ENCODE data around the gene FUT1. TPM values are rescaled to one million over a fixed set of nuclear protein-coding genes. Genes with fewer than 3 reads are reported as not detected.
"Not testable (repeated sequence)": the region's sequence is repeated elsewhere in the genome, so short reads cannot be mapped to it uniquely, and the experiment has no call there.

The FUT1 gene
- total RNA-seq, 1 donor: not detected

GRCh38 chr19:48777720-48778119, 25.3 kb upstream of the FUT1 start:
- Histone ChIP-seq H3K27me3 (ENCODE audit: insufficient read depth, low read length) (no peaks in the 10 kb centered on the region), H3K4me3 (ENCODE audit: low read length) (no peak overlapping the region), H3K9me3 (ENCODE audit: low read depth, low read length) (no peaks in the 10 kb centered on the region)

DNA sequence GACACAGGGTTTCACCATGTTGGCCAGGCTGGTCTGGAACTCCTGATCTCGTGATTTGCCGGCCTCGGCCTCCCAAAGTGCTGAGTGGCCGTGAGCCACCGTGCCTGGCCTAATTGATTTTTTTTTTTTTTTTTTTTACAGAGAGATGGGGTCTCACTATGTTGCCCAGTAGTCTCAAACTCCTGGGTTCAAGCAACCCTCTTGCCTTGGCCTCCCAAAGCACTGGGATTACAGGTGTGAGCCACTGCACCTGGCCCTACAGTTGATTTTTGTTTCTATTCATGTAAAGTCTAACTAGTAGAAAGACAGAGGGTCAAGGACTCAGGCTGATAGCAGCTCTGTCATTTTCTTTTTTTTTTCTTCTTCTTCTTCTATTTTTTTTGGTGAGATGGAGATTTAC, 24.7 kb upstream of the FUT1 start:
- H3K4me3 ChIP-seq (ENCODE audit: low read length): no peak overlapping the region
- H3K27me3 ChIP-seq (ENCODE audit: insufficient read depth, low read length): no peaks in the 10 kb centered on the region
- no peaks in the 10 kb centered on the region for H3K9me3 ChIP-seq (ENCODE audit: low read depth, low read length)
- H3K4me1 ChIP-seq (ENCODE audit: insufficient read depth, low read length): peaks cover 3% of the 10 kb centered on the region

More at GRCh38 chr19:48777720-48778119, 25.3 kb upstream of the FUT1 start:
- H3K4me1 ChIP-seq (ENCODE audit: insufficient read depth, low read length): peaks cover 3% of the 10 kb centered on the region

DNA sequence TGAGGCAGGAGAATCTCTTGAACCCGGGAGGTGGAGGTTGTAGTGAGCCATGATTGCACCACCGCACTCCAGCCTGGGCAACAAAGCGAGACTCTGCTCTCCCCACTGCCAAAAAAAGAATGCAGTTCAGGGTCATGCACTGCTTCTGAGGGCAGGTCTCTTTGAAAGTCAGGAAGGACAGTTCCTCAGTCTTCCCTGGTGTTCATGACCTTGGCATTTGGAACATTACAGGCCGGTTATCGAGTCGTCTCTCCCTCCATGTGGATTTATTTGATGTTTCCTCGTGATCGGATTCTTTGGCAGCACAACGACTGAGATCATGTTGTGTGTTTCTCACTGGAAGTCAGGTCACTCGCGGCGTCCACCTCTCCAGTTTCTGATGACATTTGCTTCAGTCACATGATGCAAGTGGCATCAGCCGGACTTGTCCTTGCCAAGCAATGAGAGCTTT, 20.1 kb upstream of the FUT1 start:
- Histone ChIP-seq H3K27me3 (ENCODE audit: insufficient read depth, low read length) (no peaks in the 10 kb centered on the region), H3K4me1 (ENCODE audit: insufficient read depth, low read length) (peaks cover 12% of the 10 kb centered on the region), H3K9me3 (ENCODE audit: low read depth, low read length) (no peaks in the 10 kb centered on the region), H3K4me3 (ENCODE audit: low read length) (no peak overlapping the region)

DNA sequence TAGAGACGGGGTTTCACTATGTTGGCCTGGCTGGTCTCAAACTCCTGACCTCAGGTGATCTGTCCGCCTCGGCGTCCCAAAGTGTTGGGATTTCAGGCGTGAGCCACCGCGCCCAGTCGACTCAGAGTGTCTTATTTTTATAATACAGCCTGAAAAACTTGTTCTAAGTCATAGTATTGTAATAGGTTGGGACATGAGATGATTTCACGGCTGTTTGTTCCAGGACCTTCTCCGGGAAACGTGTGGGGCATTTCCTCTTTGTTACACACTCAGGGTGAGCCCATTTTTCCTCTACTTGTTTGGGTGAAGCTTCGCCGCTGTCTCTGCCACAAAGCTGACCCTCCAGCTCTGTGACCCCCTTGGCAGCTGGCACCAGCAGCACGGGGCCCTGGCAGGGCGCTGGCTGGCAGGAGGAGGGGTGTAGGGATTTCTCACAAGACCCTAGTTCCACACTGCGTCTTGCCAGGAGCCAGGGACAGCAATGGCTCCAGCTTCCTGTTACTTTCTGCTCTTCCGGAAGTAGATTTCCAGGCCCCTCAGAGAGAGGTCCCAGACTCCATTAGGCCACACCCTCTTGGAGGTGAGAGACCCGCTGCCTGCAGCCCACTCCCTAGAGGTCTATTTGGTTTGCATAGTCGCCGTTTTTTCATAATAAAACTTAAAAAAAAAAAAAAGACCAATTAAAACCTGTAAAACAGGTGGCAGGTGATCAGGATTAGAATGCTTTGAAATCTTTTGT, 18.5 kb upstream of the FUT1 start:
- Histone ChIP-seq H3K9me3 (ENCODE audit: low read depth, low read length) (no peaks in the 10 kb centered on the region), H3K4me1 (ENCODE audit: insufficient read depth, low read length) (peaks cover 12% of the 10 kb centered on the region), H3K27me3 (ENCODE audit: insufficient read depth, low read length) (no peaks in the 10 kb centered on the region), H3K4me3 (ENCODE audit: low read length) (no peak overlapping the region)

DNA sequence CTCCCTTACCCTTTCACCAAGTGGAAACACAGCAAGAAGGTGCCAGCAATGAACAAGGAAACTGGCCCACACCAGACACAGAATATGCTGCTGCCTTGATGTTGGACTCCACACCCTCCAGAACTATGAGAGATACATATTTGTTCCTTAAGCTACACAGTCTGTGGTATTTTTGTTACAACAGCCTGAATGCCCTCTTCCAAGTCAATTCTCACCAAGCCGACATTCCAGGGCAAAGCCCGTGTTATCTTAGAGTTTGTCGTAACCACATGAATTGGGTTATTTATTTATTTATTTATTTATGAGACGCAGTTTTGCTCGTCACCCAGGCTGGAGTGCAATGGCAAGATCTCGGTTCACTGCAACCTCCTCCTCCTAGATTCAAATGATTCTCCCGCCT, 17.8 kb upstream of the FUT1 start:
- Histone ChIP-seq H3K9me3 (ENCODE audit: low read depth, low read length) (no peaks in the 10 kb centered on the region), H3K4me1 (ENCODE audit: insufficient read depth, low read length) (peaks cover 12% of the 10 kb centered on the region), H3K27me3 (ENCODE audit: insufficient read depth, low read length) (no peaks in the 10 kb centered on the region), H3K4me3 (ENCODE audit: low read length) (no peak overlapping the region)

- H3K27me3 ChIP-seq (ENCODE audit: insufficient read depth, low read length): no peaks in the 10 kb centered on the region
- H3K9me3 ChIP-seq (ENCODE audit: low read depth, low read length): no peaks in the 10 kb centered on the region
- H3K4me1 ChIP-seq (ENCODE audit: insufficient read depth, low read length): peaks cover 12% of the 10 kb centered on the region
- no peak overlapping the region for H3K4me3 ChIP-seq (ENCODE audit: low read length)
Measured at GRCh38 chr19:48768994-48769713, 16.7 kb upstream of the FUT1 start.

DNA sequence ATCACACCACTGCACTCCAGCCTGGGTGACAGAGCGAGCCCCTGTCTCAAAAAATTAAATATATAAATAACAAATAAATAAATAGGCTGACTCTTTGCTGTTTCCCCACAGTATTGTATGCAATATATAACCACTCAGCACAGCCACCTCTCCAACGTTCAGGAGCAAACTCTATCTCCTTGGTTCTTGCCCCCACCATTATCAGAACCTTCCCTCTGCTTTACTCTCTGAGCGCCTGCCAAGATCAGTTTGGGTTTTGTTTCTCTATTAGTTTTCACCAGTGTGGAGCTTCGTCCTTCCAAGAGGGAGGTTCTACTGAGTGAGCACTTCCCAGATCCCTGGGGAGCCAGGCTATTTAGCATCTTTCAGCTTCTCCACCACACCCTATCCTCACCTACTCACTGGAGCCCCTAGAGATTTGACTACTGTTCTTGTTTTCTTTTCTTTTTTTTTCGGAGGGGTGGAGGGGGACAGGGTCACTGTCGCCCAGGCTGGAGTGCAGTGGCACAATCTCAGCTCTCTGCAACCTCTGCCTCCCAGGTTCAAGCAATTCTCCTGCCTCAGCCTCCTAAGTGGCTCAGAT, 15.8 kb upstream of the FUT1 start:
- not testable (repeated sequence) for H3K27me3 ChIP-seq (ENCODE audit: insufficient read depth, low read length); H3K4me3 ChIP-seq (ENCODE audit: low read length)
- peaks cover 12% of the 10 kb centered on the region for H3K4me1 ChIP-seq (ENCODE audit: insufficient read depth, low read length)

GRCh38 chr19:48765816-48766215, 13.4 kb upstream of the FUT1 start:
- peaks cover 12% of the 10 kb centered on the region for H3K4me1 ChIP-seq (ENCODE audit: insufficient read depth, low read length)
- not testable (repeated sequence) for H3K9me3 ChIP-seq (ENCODE audit: low read depth, low read length); H3K27me3 ChIP-seq (ENCODE audit: insufficient read depth, low read length); H3K4me3 ChIP-seq (ENCODE audit: low read length)

More for the DNA sequence above, 15.8 kb upstream of the FUT1 start:
- not testable (repeated sequence) for H3K9me3 ChIP-seq (ENCODE audit: low read depth, low read length)

DNA sequence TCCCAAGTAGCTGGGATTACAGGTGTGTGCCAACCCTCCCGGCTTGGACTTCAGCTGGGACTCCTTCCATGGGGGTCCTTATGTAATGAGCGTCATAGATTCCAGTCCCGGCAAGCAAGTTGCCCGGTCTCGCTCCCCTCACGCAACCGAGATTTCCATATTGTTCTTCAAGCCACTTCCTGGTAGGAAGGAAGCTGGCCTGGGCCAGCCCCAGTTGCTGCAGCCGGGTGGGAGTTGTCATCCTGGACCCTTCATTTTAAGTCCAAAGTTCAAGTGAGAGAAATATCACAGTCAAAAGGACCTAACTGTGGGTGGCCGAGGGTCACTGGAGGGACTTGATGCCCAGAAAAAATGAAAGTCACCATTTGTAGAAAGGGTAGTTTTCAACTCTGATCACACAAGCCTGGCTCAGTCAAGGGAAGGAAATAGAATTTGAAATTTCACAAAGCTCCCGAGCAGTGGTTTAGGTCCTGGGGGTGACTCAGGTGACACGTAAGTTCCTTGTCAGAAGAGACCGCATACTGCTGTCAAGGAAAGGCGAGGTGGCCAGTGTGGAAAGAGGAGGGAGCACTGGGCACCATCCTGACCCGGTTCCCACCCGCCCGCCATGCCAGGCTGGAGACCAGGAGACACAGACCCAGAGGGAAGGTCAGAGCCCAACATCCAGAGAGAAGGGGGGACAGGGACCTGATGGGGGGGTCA, 8.2 kb upstream of the FUT1 start:
- H3K9me3 ChIP-seq (ENCODE audit: low read depth, low read length): no peaks in the 10 kb centered on the region
- peaks cover 5% of the 10 kb centered on the region for H3K4me1 ChIP-seq (ENCODE audit: insufficient read depth, low read length)
- H3K27me3 ChIP-seq (ENCODE audit: insufficient read depth, low read length): no peaks in the 10 kb centered on the region
- H3K4me3 ChIP-seq (ENCODE audit: low read length): no peak overlapping the region

- no peaks in the 10 kb centered on the region for H3K9me3 ChIP-seq (ENCODE audit: low read depth, low read length)
- peaks cover 13% of the 10 kb centered on the region for H3K4me1 ChIP-seq (ENCODE audit: insufficient read depth, low read length)
- no peak overlapping the region for H3K4me3 ChIP-seq (ENCODE audit: low read length)
- peaks cover 11% of the 10 kb centered on the region for H3K27me3 ChIP-seq (ENCODE audit: insufficient read depth, low read length)
Measured at GRCh38 chr19:48757741-48758144, 5.3 kb upstream of the FUT1 start.

GRCh38 chr19:48757089-48757675, 4.7 kb upstream of the FUT1 start:
- peaks cover 17% of the 10 kb centered on the region for H3K27me3 ChIP-seq (ENCODE audit: insufficient read depth, low read length)
- H3K4me3 ChIP-seq (ENCODE audit: low read length): no peak overlapping the region
- H3K9me3 ChIP-seq (ENCODE audit: low read depth, low read length): no peaks in the 10 kb centered on the region
- peaks cover 19% of the 10 kb centered on the region for H3K4me1 ChIP-seq (ENCODE audit: insufficient read depth, low read length)

GRCh38 chr19:48756686-48757085, 4.2 kb upstream of the FUT1 start:
- H3K4me1 ChIP-seq (ENCODE audit: insufficient read depth, low read length): peaks cover 22% of the 10 kb centered on the region
- H3K4me3 ChIP-seq (ENCODE audit: low read length): no peak overlapping the region
- no peaks in the 10 kb centered on the region for H3K9me3 ChIP-seq (ENCODE audit: low read depth, low read length)
- peaks cover 20% of the 10 kb centered on the region for H3K27me3 ChIP-seq (ENCODE audit: insufficient read depth, low read length)

DNA sequence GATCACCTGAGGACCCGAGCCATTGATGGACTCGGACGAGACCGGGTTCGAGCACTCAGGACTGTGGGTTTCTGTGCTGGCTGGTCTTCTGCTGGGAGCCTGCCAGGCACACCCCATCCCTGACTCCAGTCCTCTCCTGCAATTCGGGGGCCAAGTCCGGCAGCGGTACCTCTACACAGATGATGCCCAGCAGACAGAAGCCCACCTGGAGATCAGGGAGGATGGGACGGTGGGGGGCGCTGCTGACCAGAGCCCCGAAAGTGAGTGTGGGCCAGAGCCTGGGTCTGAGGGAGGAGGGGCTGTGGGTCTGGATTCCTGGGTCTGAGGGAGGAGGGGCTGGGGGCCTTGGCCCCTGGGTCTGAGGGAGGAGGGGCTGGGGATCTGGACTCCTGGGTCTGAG, 3.8 kb upstream of the FUT1 start:
- H3K4me3 ChIP-seq (ENCODE audit: low read length): no peak overlapping the region
- H3K4me1 ChIP-seq (ENCODE audit: insufficient read depth, low read length): peaks cover 22% of the 10 kb centered on the region
- no peaks in the 10 kb centered on the region for H3K9me3 ChIP-seq (ENCODE audit: low read depth, low read length)
- peaks cover 20% of the 10 kb centered on the region for H3K27me3 ChIP-seq (ENCODE audit: insufficient read depth, low read length)

DNA sequence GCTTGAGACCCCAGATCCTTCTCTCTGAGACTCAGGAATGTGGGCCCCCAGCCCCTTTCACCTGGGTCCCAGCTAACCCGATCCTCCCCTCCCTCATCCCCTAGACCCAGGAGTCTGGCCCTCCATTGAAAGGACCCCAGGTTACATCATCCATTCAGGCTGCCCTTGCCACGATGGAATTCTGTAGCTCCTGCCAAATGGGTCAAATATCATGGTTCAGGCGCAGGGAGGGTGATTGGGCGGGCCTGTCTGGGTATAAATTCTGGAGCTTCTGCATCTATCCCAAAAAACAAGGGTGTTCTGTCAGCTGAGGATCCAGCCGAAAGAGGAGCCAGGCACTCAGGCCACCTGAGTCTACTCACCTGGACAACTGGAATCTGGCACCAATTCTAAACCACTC, 3.3 kb upstream of the FUT1 start:
- H3K4me1 ChIP-seq (ENCODE audit: insufficient read depth, low read length): peaks cover 22% of the 10 kb centered on the region
- no peak overlapping the region for H3K4me3 ChIP-seq (ENCODE audit: low read length)
- H3K27me3 ChIP-seq (ENCODE audit: insufficient read depth, low read length): peaks cover 20% of the 10 kb centered on the region
- no peaks in the 10 kb centered on the region for H3K9me3 ChIP-seq (ENCODE audit: low read depth, low read length)

All from mononuclear cell (primary cell).